ENCODE measurements around the gene ILF2. TPM values are rescaled to one million over a fixed set of nuclear protein-coding genes. Genes with fewer than 3 reads are reported as not detected.
"Not testable (repeated sequence)": the region's sequence is repeated elsewhere in the genome, so short reads cannot be mapped to it uniquely, and the experiment has no call there.

ILF2 gene
- total RNA-seq, 1 experiment from 2014 or later: 716 TPM

GRCh38 chr1:153687346-153688125, 16.7 kb upstream of the ILF2 start:
- DNase-seq: no peak
- Histone ChIP-seq H3K36me3 (replicated peaks; ENCODE audit: control insufficient read depth, insufficient read depth, low read length) (no peaks in the 10 kb centered on the region), H3K27me3 (ENCODE audit: control insufficient read depth, insufficient read depth, low read length) (no peaks in the 10 kb centered on the region), H3K4me3 (ENCODE audit: insufficient read depth, low read depth, low read length) (no peak overlapping the region)

GRCh38 chr1:153685544-153686340, 14.9 kb upstream of the ILF2 start:
- DNase-seq: no peak
- peaks cover 2% of the 10 kb centered on the region for H3K27me3 ChIP-seq (ENCODE audit: control insufficient read depth, insufficient read depth, low read length)
- H3K36me3 ChIP-seq (replicated peaks; ENCODE audit: control insufficient read depth, insufficient read depth, low read length): no peaks in the 10 kb centered on the region
- H3K4me3 ChIP-seq (ENCODE audit: insufficient read depth, low read depth, low read length): no peak overlapping the region

DNA sequence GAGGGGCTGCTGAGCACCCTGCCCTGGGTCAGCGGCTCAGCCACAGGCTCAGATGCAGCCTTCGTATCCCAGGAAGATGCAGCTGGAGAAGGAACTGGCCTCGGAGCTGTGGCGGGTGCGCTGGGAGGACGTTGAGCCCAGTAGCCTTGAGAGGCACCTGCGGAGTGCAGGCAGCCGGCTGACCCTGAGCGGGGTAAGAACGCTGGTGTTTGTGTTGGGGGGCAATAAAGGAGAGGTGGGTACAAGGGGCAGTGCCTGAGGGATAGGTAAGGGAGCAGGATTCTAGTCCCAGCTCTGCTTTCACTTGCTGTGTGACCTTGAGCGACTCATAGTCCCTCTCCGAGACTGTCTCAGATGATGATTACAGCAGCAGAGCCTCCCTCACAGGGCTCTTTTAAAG, 14.1 kb upstream of the ILF2 start:
- H3K36me3 ChIP-seq (replicated peaks; ENCODE audit: control insufficient read depth, insufficient read depth, low read length): no peaks in the 10 kb centered on the region
- no peak overlapping the region for H3K4me3 ChIP-seq (ENCODE audit: insufficient read depth, low read depth, low read length)
- no peak for DNase-seq
- H3K27me3 ChIP-seq (ENCODE audit: control insufficient read depth, insufficient read depth, low read length): peaks cover 8% of the 10 kb centered on the region

DNA sequence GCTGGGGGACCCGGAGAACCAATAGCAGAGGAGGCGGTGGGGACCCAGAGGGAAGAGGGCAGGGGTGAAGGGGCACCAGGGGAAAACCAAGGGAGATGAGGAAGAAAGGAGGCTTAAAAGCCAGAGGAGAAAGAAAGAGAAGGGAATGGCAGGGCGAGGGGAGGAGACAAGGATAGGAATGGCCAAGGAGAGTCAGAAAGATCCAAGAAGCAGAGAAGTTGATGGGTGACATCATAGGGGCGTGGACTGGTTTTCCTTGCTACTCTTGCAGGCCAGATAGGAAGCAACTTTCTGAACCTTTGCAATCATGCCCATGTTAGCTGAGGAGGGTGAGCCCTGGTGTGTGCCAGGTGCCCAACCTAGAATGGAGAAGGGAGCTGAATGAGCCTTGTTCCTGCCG, 13.1 kb upstream of the ILF2 start:
- Histone ChIP-seq H3K36me3 (replicated peaks; ENCODE audit: control insufficient read depth, insufficient read depth, low read length) (no peaks in the 10 kb centered on the region), H3K4me3 (ENCODE audit: insufficient read depth, low read depth, low read length) (no peak overlapping the region), H3K27me3 (ENCODE audit: control insufficient read depth, insufficient read depth, low read length) (peaks cover 18% of the 10 kb centered on the region)
- no peak for DNase-seq

- no peaks in the 10 kb centered on the region for H3K36me3 ChIP-seq (replicated peaks; ENCODE audit: control insufficient read depth, insufficient read depth, low read length)
- no peak overlapping the region for H3K4me3 ChIP-seq (ENCODE audit: insufficient read depth, low read depth, low read length)
- no peak for DNase-seq
- H3K27me3 ChIP-seq (ENCODE audit: control insufficient read depth, insufficient read depth, low read length): peaks cover 29% of the 10 kb centered on the region
These were observed 11.9 kb upstream of the ILF2 start for GRCh38 chr1:153682730-153683129.

- DNase-seq: peak; percentile 90
- Histone ChIP-seq H3K27me3 (ENCODE audit: control insufficient read depth, insufficient read depth, low read length) (peaks cover 30% of the 10 kb centered on the region), H3K36me3 (replicated peaks; ENCODE audit: control insufficient read depth, insufficient read depth, low read length) (no peaks in the 10 kb centered on the region), H3K4me3 (ENCODE audit: insufficient read depth, low read depth, low read length) (peak overlapping the region; percentile 79)
These were observed 9.3 kb upstream of the ILF2 start for GRCh38 chr1:153680120-153680403.

DNA sequence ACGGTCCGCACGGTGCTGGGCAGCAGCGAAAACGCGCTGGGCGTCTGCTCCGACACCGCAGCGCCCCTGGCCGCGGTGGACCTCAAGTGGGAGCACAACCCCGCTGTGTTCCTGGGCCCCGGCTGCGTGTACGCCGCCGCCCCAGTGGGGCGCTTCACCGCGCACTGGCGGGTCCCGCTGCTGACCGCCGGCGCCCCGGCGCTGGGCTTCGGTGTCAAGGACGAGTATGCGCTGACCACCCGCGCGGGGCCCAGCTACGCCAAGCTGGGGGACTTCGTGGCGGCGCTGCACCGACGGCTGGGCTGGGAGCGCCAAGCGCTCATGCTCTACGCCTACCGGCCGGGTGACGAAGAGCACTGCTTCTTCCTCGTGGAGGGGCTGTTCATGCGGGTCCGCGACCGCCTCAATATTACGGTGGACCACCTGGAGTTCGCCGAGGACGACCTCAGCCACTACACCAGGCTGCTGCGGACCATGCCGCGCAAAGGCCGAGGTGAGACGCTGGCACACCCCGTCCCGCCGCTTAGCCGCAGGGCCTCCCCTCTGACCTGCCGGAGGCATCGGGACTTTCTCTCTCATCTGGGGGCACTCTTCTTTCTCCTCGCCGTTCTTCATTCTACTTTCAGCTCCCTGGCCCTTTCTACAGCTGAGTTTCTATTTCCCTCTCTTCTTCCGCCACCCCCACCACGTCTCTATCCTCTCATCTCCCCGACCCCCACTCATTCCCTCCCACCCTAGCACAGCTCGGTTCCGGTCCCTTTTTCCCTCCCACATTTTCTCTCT, 8.7 kb upstream of the ILF2 start:
- Histone ChIP-seq H3K36me3 (replicated peaks; ENCODE audit: control insufficient read depth, insufficient read depth, low read length) (no peaks in the 10 kb centered on the region), H3K4me3 (ENCODE audit: insufficient read depth, low read depth, low read length) (peak overlapping the region; percentile 79), H3K27me3 (ENCODE audit: control insufficient read depth, insufficient read depth, low read length) (peaks cover 30% of the 10 kb centered on the region)
- peak; percentile 82 for DNase-seq

- H3K36me3 ChIP-seq (replicated peaks; ENCODE audit: control insufficient read depth, insufficient read depth, low read length): no peaks in the 10 kb centered on the region
- peaks cover 30% of the 10 kb centered on the region for H3K27me3 ChIP-seq (ENCODE audit: control insufficient read depth, insufficient read depth, low read length)
- peak within 1 kb of the TSS; percentile 79 for H3K4me3 ChIP-seq (ENCODE audit: insufficient read depth, low read depth, low read length)
- peak; percentile 93 for DNase-seq
These were observed 7.9 kb upstream of the ILF2 start, which contains the start of gene NPR1 for GRCh38 chr1:153678519-153679336. Gene NPR1, plus strand, starts transcription at chr1:153678688. Its CDS starts 421 bp downstream, at chr1:153679109.

DNA sequence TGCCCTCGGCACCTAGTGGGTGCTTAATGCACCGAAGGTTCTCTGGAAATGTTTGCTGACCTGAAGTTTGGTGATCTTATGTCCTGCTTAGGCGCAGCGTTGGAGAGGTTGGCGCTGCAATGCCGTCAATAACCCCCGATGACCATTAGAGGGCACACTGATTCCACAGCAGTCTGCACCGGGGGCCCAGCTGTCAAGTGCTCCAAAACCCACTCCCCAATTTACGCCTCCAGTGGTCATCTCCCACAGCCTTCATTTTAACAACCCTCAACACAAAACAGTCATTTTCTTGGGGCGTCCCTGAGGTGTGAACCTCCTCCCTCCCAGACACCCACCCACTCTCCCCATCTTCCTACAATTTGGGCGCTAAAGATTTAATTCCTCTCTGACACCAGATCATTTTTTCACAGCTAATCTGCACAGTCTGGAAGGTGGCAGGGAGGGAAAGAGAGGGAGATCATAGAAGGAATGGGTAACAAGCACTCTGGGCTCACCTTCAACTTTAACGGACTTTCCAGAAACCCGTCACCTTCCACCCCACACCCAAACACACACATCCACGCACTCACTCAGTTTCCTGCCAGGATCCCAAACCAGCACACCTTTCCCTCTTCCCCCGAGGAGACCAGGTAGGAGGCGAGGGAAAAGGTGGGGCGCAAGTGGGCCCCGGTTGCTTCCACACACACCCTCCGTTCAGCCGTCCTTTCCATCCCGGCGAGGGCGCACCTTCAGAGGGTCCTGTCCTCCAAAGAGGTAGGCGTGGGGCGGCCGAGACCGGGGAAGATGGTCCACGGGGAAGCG, 7.1 kb upstream of the ILF2 start:
- DNase-seq: peak; percentile 92
- Histone ChIP-seq H3K36me3 (replicated peaks; ENCODE audit: control insufficient read depth, insufficient read depth, low read length) (no peaks in the 10 kb centered on the region), H3K4me3 (ENCODE audit: insufficient read depth, low read depth, low read length) (peak overlapping the region; percentile 79), H3K27me3 (ENCODE audit: control insufficient read depth, insufficient read depth, low read length) (peaks cover 30% of the 10 kb centered on the region)

DNA sequence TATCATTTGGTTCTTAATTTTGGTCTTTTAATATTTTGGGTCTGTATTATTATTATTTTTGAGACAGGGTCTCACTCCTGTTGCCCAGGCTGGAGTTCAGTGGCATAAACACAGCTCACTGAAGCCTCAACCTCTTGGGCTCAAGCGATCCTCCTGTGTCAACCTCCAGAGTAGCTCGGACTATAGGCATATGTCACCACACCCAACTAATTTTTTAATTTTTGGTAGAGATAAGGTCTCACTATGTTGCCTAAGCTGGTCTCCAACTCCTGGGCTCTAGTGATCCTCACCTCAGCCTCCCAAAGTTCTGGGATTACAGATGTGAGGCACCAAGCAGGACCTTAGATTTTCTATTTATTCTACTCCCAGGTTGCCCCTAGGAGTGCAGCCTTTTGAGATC, 2.7 kb upstream of the ILF2 start:
- no peak for DNase-seq
- H3K4me3 ChIP-seq (ENCODE audit: insufficient read depth, low read depth, low read length): no peak overlapping the region
- H3K27me3 ChIP-seq (ENCODE audit: control insufficient read depth, insufficient read depth, low read length): peaks cover 8% of the 10 kb centered on the region
- peaks cover 13% of the 10 kb centered on the region for H3K36me3 ChIP-seq (replicated peaks; ENCODE audit: control insufficient read depth, insufficient read depth, low read length)

DNA sequence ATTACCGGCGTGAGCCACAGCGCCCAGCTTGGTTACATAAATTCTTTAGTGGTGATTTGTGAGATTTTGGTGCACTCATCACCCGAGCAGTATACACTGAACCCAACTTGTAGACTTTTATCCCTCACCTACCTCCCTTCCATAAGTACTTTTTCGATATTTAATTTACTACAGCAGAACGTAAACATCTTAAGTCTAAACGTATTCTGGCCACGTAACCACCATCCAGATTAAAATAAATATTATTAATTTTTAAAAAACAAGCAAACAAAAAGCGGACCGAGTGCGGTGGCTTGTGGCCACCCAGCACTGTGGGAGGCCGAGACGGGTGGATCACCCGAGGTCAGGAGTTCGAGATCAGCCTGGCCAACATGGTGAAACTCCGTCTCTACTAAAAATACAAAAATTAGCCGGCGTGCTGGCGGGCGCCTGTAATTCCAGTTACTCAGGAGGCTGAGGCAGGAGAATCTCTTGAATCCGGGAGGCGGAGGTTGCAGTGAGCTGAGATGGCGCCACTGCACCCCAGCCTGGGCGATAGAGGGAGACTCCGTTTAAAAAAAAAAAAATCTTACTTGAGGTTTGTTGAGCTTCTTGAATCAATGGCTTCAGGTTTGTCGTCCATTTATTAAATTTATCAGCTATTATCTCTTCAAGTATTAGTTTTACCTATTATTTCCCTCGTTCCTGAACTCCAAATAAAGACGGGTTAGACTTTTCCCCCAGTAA, 998 bp upstream of the ILF2 start:
- not testable (repeated sequence) for DNase-seq; H3K27me3 ChIP-seq (ENCODE audit: control insufficient read depth, insufficient read depth, low read length)
- Histone ChIP-seq H3K4me3 (ENCODE audit: insufficient read depth, low read depth, low read length) (peak overlapping the region; percentile 52), H3K36me3 (replicated peaks; ENCODE audit: control insufficient read depth, insufficient read depth, low read length) (peaks cover 26% of the 10 kb centered on the region)

DNA sequence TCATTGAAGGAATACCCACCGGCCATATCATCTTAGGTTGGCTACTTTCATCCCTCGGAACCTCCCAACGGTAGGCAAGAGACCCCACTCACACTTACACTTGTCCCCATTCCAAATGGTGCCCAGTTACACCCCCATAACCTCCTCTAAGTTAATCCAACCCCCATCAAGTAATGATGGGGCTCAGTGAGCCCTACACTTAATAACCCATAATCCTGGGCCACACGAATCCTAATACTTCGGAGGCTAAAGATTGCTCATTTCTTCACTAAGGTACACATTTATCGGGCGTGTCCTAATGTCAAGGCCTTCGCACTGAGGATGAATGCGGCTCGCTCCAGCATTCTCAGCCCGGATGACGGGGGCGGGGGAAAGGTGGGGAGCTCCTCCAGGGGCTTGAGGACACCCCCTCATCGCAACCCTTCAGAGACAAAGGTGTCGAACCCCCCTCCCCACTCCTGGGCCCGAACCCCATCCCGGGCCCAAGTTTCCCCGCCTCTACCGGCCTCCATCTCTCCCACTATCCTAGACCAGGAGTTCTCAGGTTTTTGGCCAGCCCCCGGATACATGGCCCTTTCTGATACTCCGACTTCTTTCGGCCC, 435 bp downstream of the ILF2 start:
- Histone ChIP-seq H3K4me3 (ENCODE audit: insufficient read depth, low read depth, low read length) (peak overlapping the region; percentile 93), H3K36me3 (replicated peaks; ENCODE audit: control insufficient read depth, insufficient read depth, low read length) (peaks cover 39% of the 10 kb centered on the region), H3K27me3 (ENCODE audit: control insufficient read depth, insufficient read depth, low read length) (no peaks in the 10 kb centered on the region)
- DNase-seq: no peak

GRCh38 chr1:153669606-153670005, 1.2 kb downstream of the ILF2 start:
- Histone ChIP-seq H3K27me3 (ENCODE audit: control insufficient read depth, insufficient read depth, low read length) (no peaks in the 10 kb centered on the region), H3K36me3 (replicated peaks; ENCODE audit: control insufficient read depth, insufficient read depth, low read length) (peaks cover 46% of the 10 kb centered on the region), H3K4me3 (ENCODE audit: insufficient read depth, low read depth, low read length) (peak overlapping the region; percentile 93)
- no peak for DNase-seq
